HG03045 (cell line): ENCODE data around the gene PRDM1.

ENCODE experiments used
- ATAC-seq: cut with Tn5 transposase; IDR thresholded peaks from one replicate; pipeline ENCODE4 v1.9.1; 2021; ENCODE audit warnings: mild to moderate bottlenecking, moderate library complexity; ENCODE audit not compliant: unreplicated experiment

The PRDM1 gene

GRCh38 chr6:106114492-106114891, 28.4 kb downstream of the PRDM1 start:
- ATAC-seq, result peak; percentile 81

- ATAC-seq, result no peak
These were observed 29.1 kb downstream of the PRDM1 start for GRCh38 chr6:106115286-106115685.

GRCh38 chr6:106116125-106116832, 30.1 kb downstream of the PRDM1 start:
- ATAC-seq, result no peak

- ATAC-seq, result no peak
These were observed 31.4 kb downstream of the PRDM1 start for GRCh38 chr6:106117579-106117978.

GRCh38 chr6:106118835-106119431, 32.8 kb downstream of the PRDM1 start:
- ATAC-seq, result no peak

- no peak for ATAC-seq
These were observed 33.4 kb downstream of the PRDM1 start for GRCh38 chr6:106119546-106119945.

- no peak for ATAC-seq
These were observed 33.9 kb downstream of the PRDM1 start for GRCh38 chr6:106120006-106120405.

GRCh38 chr6:106120406-106120805, 34.3 kb downstream of the PRDM1 start:
- ATAC-seq, result no peak

- ATAC-seq, result no peak
These were observed 36.3 kb downstream of the PRDM1 start for GRCh38 chr6:106122306-106122918.

GRCh38 chr6:106122938-106123656, 37.0 kb downstream of the PRDM1 start:
- ATAC-seq, result no peak

- ATAC-seq, result no peak
These were observed 37.9 kb downstream of the PRDM1 start for GRCh38 chr6:106124015-106124414.

- ATAC-seq, result no peak
These were observed 38.6 kb downstream of the PRDM1 start for GRCh38 chr6:106124437-106125430.

GRCh38 chr6:106125925-106126435, 39.8 kb downstream of the PRDM1 start:
- peak; percentile 63 for ATAC-seq

- ATAC-seq, result no peak
These were observed 40.3 kb downstream of the PRDM1 start for GRCh38 chr6:106126482-106126881.

- ATAC-seq, result no peak
These were observed 43.0 kb downstream of the PRDM1 start for GRCh38 chr6:106128981-106129781.

GRCh38 chr6:106132153-106132698, 46.1 kb downstream of the PRDM1 start:
- no peak for ATAC-seq

GRCh38 chr6:106133040-106133439, 46.9 kb downstream of the PRDM1 start:
- no peak for ATAC-seq

GRCh38 chr6:106134087-106134770, 48.1 kb downstream of the PRDM1 start:
- no peak for ATAC-seq
